GM18870 (cell line): ENCODE measurements around the gene ACE2.

Experiments used
- ATAC-seq: cut with Tn5 transposase; IDR thresholded peaks from one replicate; pipeline ENCODE4 v1.9.1; 2021; ENCODE audit warnings: moderate library complexity; ENCODE audit not compliant: unreplicated experiment

ACE2 gene

GRCh38 chrX:15515931-15516330, 84.8 kb downstream of the ACE2 start:
- no peak for ATAC-seq

- ATAC-seq = no peak
Observed at GRCh38 chrX:15514279-15514678, 86.5 kb downstream of the ACE2 start.

- no peak for ATAC-seq
Observed at GRCh38 chrX:15512401-15512965, 88.3 kb downstream of the ACE2 start.

- no peak for ATAC-seq
Observed at GRCh38 chrX:15511563-15511962, 89.2 kb downstream of the ACE2 start.
